ENCODE data around the gene ASB6. TPM values are rescaled to one million over a fixed set of nuclear protein-coding genes. Genes with fewer than 3 reads are reported as not detected.

ASB6 gene
- total RNA-seq, 2 donors from 2014 or later, result 15.8 to 18.5 TPM

- intact Hi-C loops (cut with DNase I), result no loop called here
- DNase-seq, result no peak
- H3K27ac ChIP-seq, result no peak overlapping the region
- H3K36me3 ChIP-seq, result no peaks in the 10 kb centered on the region
- no peaks in the 10 kb centered on the region for H3K4me1 ChIP-seq
- no peak overlapping the region for H3K4me3 ChIP-seq
- no peaks in the 10 kb centered on the region for H3K9me3 ChIP-seq
- TF ChIP-seq, protein P1, sequence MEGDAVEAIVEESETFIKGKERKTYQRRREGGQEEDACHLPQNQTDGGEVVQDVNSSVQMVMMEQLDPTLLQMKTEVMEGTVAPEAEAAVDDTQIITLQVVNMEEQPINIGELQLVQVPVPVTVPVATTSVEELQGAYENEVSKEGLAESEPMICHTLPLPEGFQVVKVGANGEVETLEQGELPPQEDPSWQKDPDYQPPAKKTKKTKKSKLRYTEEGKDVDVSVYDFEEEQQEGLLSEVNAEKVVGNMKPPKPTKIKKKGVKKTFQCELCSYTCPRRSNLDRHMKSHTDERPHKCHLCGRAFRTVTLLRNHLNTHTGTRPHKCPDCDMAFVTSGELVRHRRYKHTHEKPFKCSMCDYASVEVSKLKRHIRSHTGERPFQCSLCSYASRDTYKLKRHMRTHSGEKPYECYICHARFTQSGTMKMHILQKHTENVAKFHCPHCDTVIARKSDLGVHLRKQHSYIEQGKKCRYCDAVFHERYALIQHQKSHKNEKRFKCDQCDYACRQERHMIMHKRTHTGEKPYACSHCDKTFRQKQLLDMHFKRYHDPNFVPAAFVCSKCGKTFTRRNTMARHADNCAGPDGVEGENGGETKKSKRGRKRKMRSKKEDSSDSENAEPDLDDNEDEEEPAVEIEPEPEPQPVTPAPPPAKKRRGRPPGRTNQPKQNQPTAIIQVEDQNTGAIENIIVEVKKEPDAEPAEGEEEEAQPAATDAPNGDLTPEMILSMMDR (IDR thresholded peaks at IDR 0.05), result peak; percentile 18
- no peak overlapping the region for H3K9ac ChIP-seq (ENCODE audit: low read depth in 2 of 2, low read length in 2 of 2)
- H3K27me3 ChIP-seq, result no peaks in the 10 kb centered on the region
These were observed 24.8 kb downstream of the ASB6 start for GRCh38 chr9:129617167-129617566.

- Histone ChIP-seq H3K27me3 (no peaks in the 10 kb centered on the region), H3K36me3 (no peaks in the 10 kb centered on the region), H3K4me1 (no peaks in the 10 kb centered on the region), H3K4me3 (no peak overlapping the region), H3K27ac (no peak overlapping the region), H3K9me3 (no peaks in the 10 kb centered on the region), H3K9ac (ENCODE audit: low read depth in 2 of 2, low read length in 2 of 2) (no peak overlapping the region)
- intact Hi-C loops (cut with DNase I), result no loop called here
- no peak for DNase-seq
- TF ChIP-seq, protein P1 (IDR thresholded peaks at IDR 0.05), result no peak
These were observed 26.3 kb downstream of the ASB6 start for GRCh38 chr9:129615407-129616285.

DNA sequence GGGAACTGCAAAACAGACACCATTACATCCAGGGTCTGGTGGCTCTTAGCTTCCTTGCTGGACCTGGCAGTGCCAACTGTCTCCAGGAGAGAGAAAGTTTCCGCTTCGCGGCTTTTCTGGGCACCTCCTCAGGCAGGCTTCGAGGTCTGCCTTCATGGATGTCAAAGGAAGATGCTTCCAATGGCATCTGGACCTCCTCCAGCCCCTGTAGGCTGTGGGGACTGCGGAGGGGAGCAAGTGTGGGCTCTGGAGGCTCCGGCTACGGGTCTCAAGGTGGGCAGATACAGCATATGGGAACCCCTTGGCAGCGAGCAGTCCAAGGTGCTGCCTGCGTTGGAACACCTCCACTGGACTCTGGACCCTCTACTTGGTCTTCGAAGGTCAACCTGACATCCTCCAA is 27.0 kb downstream of the ASB6 start:
- H3K4me3 ChIP-seq, result no peak overlapping the region
- no peak overlapping the region for H3K9ac ChIP-seq (ENCODE audit: low read depth in 2 of 2, low read length in 2 of 2)
- H3K27ac ChIP-seq, result no peak overlapping the region
- TF ChIP-seq, protein P1 (IDR thresholded peaks at IDR 0.05), result no peak
- H3K27me3 ChIP-seq, result no peaks in the 10 kb centered on the region
- H3K9me3 ChIP-seq, result no peaks in the 10 kb centered on the region
- no peaks in the 10 kb centered on the region for H3K4me1 ChIP-seq
- H3K36me3 ChIP-seq, result no peaks in the 10 kb centered on the region
- DNase-seq, result no peak
- intact Hi-C loops (cut with DNase I), result no loop called here

GRCh38 chr9:129613520-129614175 is 28.3 kb downstream of the ASB6 start:
- DNase-seq, result no peak
- no peaks in the 10 kb centered on the region for H3K27me3 ChIP-seq
- H3K9ac ChIP-seq (ENCODE audit: low read depth in 2 of 2, low read length in 2 of 2), result no peak overlapping the region
- no peaks in the 10 kb centered on the region for H3K9me3 ChIP-seq
- H3K27ac ChIP-seq, result no peak overlapping the region
- intact Hi-C loops (cut with DNase I), result no loop called here
- H3K4me3 ChIP-seq, result no peak overlapping the region
- H3K4me1 ChIP-seq, result peaks cover 8% of the 10 kb centered on the region
- H3K36me3 ChIP-seq, result no peaks in the 10 kb centered on the region
- TF ChIP-seq, protein P1 (IDR thresholded peaks at IDR 0.05), result no peak

DNA sequence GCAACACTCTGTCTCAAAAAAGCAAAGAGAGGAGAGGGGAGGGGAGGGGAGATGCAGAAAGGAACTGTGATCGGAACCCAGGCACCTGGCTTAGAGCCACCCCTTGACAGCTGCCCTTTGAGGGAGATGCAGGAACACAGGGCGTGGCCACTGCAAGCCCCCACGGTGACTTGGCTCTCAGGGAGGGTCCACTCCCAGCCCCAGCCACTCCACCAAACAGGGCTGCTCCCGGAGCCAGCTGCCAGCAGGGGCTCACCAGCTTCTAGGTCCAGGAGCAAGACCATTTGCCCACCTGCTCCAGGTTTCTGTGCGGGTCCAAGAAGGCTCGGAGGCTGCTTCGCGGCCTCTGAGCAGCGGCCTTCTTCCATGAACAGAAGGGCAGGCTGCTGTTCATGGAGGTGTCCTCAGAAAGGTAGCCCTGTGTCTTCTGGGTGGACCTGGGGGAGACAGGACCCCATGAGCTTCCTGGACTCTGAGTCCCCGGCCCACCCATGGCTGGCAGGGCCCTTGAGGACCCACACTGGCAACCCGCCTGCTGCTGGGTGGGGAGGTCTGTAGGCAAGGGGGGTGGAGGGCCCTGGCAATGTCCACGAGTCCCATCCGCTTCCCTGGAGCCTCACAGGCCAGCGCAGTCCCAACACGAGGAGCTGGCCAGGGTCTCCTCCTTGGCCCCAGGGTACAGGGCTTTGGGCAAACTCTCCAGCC is 29.0 kb downstream of the ASB6 start:
- TF ChIP-seq, protein P1 (IDR thresholded peaks at IDR 0.05), result no peak
- Histone ChIP-seq H3K9me3 (no peaks in the 10 kb centered on the region), H3K36me3 (no peaks in the 10 kb centered on the region), H3K27me3 (no peaks in the 10 kb centered on the region), H3K27ac (no peak overlapping the region), H3K4me3 (no peak overlapping the region), H3K4me1 (peaks cover 8% of the 10 kb centered on the region), H3K9ac (ENCODE audit: low read depth in 2 of 2, low read length in 2 of 2) (no peak overlapping the region)
- intact Hi-C loops (cut with DNase I), result no loop called here
- no peak for DNase-seq
